ENCODE measurements around the gene RIPOR2.
"Not testable (repeated sequence)": the region's sequence is repeated elsewhere in the genome, so short reads cannot be mapped to it uniquely, and the experiment has no call there.

RIPOR2 gene

GRCh38 chr6:24953726-24954125 lies 18.0 kb upstream of the RIPOR2 start:
- DNase-seq, result no peak

- DNase-seq, result peak; percentile 58
Observed at GRCh38 chr6:24951811-24952299, 16.1 kb upstream of the RIPOR2 start.

DNA sequence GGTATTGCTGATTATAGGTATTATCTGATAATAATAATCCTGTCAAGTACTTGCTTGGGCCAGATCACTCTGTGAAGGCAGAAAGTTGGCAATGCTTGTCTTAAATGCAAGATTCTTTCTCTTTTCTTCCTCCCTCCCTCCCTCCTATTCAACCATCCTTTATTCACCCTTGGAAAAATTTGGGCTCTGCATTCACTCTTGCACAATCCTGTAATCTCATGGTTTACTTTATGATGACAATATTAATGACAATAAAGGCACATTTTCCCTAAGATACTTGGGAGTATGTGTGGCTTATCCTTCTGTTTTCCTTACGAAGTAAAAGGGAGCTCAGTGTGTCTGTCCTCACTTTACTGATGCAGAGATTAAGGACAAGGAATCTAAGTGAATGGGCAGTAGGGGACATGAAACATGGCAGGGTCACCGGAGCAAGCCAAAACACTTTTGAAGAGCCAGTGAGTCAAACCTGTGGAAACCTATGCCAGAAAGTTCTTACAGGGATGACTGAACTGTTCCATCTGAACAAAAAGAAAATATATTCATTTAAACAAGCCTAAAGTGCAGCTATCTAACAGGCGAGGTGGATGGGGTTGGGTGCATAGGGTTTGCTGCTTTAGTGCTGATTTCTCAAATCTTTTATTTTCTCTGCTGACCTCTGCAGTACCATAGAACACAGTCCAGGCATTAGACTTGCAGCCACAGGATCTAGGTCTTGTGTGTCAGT lies 14.6 kb upstream of the RIPOR2 start:
- no peak for DNase-seq

DNA sequence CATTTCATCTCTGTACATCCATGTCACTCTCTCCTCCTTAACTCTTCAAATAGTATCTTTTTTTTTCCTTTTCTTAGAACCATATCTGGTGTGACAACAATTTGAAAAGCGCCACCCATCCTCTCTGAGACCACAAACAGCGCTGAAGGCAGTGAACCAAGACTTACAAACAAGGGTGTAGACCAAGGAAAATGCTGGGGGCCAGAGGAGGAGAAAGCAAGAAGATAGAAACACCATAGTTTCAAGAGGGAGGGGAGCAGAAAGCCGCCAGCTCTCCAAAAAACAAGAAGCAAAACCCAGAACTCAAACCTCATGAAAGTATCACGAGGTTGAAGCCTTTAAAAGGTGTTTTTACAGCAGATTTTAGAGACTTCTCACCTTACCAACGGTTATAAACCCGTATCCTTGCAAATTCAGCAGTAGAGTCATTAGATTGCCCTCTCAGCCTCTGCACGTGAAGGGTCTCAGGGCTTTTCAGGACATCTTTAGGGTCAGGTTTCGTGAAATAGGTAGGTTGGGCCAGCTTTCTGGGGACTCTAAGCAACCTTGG lies 13.3 kb upstream of the RIPOR2 start:
- peak; percentile 43 for DNase-seq

DNA sequence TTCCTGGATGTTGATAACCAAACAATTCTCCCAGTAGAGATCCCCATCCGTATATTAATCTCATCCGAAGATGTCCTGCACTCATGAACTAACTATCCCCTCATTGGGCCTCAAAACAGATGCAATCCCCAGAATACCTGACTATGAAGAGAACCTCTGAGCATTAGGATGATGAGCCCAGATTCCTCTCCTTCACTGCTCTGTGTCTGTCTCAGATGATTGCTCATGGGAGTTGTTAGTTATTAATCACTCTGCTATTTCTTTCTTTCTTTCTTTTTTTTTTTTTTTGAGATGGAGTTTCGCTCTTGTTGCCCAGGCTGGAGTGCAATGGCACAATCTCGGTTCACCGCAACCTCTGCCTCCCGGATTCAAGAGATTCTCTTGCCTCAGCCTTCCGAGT lies 12.5 kb upstream of the RIPOR2 start:
- DNase-seq, result not testable (repeated sequence)

DNA sequence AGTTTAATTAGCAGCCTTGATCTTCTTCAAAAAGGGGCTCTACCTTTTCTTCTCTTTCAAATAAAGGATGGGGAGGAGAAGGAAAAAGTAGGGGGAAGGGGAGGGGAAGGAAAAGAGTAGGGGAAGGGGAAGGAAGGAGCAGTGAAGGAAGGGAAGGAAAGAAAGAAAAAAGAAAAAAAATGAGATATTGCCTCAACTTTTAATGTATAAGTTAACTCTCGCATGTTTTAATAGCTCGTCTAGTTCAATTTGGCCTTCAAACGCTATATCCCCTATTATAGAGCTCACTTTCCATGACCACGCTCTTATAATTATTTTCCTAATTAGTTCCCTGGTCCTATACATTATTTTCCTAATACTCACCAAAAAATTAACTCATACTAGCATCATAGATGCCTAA lies 11.9 kb upstream of the RIPOR2 start:
- no peak for DNase-seq

- no peak for DNase-seq
Observed at GRCh38 chr6:24945054-24945453, 9.3 kb upstream of the RIPOR2 start.

- no peak for DNase-seq
Observed at GRCh38 chr6:24943774-24944173, 8.0 kb upstream of the RIPOR2 start.

DNA sequence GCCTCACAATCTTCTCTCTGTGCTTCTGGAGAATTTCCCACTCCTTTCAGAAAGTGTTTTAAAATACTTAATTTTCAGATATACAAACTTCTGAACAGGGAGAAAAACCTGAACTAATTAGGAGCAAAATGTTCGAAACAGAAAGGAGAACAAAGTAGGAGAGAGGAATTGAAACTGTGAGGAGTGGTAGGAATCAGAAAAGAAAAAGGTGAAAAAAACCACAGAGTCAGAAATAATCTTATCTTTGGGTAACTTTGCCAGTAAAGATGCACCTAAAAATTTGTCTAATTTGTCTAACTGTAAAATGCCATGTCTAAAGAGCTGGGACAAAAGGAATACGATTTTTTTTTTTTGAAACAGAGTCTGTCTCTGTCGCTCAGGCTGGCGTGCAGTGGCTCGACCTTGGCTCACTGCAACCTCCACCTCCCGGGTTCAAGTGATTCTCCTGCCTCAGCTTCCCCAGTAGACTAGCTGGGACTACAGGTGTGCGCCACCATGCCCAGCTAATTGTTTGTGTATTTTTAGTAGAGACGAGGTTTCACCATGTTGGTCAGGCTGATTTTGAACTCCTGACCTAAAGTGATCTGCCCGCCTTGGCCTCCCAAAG lies 4.7 kb upstream of the RIPOR2 start:
- no peak for DNase-seq

GRCh38 chr6:24936641-24937317 lies 1.0 kb upstream of the RIPOR2 start:
- DNase-seq, result peak; percentile 94

GRCh38 chr6:24933868-24934401 lies 1.8 kb downstream of the RIPOR2 start:
- peak; percentile 69 for DNase-seq

DNA sequence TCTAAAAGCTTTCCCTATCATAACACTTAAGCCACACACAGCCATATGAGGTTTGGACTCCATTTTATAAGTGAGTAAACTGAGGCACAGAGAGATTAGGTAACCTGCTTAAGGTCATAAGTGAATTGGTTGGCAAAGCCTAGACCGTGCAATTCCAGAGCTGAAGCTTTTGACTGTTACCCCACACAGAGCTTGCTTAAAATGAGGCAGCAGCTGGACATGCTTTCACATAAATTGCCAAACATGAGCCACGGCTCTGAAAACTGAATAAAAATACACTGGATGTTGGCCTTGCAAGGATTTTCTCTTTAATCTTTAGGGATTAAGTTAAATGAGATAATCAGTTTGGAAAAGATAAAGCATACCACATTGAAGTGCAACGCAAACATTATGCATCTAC lies 2.5 kb downstream of the RIPOR2 start:
- no peak for DNase-seq

- peak; percentile 74 for DNase-seq
Observed at GRCh38 chr6:24932832-24933231, 2.9 kb downstream of the RIPOR2 start.

DNA sequence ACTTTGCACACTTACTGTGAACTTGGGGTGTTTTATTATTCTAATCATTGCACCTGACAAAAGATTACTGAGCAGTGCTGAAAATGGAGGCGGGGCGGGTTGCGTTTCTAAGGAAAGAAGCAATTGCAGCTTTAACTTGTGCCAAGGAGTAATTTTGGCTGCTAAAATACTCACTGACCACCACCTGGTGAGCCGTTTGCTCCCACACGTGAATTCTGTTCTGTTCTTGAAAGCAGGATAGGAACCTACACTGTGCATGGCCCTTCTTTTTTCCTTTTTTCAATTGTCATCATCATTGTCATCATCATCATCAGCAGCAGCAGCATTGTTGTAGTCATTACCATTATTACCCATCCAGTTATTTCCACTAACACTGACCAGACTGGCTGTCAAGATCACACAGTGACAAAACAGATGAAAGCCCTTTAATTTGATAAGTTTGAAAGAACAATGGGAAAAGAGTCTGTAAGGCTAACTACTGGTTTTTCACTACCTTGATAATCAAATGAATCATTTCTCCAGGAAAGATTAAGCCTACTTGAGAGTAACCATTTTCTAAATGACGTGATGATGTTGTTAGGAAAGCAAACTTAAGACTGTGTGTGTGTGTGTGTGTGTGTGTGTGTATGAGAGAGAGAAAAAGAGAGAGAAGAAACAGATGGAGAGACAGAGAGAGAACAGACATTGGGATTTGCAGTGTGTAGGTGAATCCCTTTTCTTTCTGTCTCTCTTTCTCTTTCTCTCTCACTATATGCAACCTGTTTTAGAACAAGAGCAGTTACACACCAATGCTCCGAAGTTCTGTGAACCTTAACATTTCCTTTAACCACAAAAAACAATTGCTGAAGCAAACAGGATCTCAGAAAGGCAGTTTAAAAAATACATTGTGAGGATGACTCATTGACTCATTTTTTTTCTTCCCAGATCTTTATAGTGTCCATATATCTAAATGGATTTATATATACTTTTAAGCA lies 3.8 kb downstream of the RIPOR2 start:
- DNase-seq, result peak; percentile 70

GRCh38 chr6:24931296-24931695 lies 4.5 kb downstream of the RIPOR2 start:
- DNase-seq, result no peak

GRCh38 chr6:24930431-24930871 lies 5.3 kb downstream of the RIPOR2 start:
- no peak for DNase-seq

- DNase-seq, result peak; percentile 68
Observed at GRCh38 chr6:24929242-24929641, 6.5 kb downstream of the RIPOR2 start.

DNA sequence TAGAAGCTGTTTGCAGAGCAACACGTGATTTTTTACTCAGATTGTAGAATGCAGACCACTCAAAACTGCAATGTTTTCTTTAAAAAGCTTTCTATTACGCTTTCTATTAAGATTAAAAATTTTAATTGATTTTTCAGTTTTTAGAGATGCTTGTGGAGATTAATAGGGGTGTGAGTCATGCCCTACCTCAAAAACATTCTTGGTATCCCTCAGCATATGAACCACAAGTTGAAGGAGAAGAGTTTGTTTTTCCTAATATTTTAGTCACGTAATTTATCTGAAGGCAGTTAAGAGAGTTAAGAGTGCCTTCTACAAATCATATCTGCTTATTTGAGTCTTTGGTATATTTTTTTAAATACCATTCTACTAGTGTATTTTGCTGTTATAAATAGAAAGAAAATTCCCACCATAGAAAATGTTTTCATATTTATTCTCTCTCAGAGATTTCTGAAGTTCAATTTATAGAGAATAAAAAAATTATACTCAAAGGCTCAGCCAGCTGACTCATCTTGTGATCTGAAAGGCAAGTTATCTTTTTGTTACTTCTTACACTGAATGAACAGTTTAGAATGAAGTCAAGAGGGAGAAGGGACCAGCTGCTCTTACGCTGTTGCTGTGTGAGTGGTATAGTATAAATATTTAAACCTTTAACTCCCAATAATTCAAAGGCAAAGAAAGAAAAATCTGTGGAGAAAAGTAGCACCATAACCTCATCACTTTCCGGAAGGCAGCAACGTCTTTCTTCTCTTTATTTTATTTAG lies 7.6 kb downstream of the RIPOR2 start:
- DNase-seq, result peak; percentile 76

- peak; percentile 49 for DNase-seq
Observed at GRCh38 chr6:24927277-24927955, 8.3 kb downstream of the RIPOR2 start.

DNA sequence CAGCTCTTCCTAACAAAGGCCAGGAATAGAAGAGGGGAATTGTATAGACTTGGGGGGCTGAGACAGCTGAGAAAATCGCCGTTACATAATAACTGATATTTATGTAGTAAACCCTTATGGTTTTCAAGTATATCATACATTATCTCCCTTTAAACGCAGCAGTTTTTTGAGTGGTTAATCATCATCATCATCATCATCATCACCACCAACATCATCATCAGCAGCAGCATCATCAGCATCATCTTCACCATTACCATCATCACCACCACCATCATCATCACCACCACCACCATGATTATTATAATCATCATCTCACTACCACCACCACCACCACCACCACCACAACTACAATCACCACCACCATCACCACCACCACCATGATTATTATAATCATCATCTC lies 9.1 kb downstream of the RIPOR2 start:
- not testable (repeated sequence) for DNase-seq

GRCh38 chr6:24926192-24926591 lies 9.6 kb downstream of the RIPOR2 start:
- no peak for DNase-seq
